GM12878 (cell line): Measurements from ENCODE around the gene SUGCT. TPM values are rescaled to one million over a fixed set of nuclear protein-coding genes. Genes with fewer than 3 reads are reported as not detected.

Experiments used
- ATAC-seq: fragments of 200-7000 bp; cut with Tn5 transposase; 3 replicates; pipeline ENCODE4 v1.9.1; 2020; ENCODE audit warnings: mild to moderate bottlenecking, moderate library complexity
- BruUV-seq: library from RNA; stranded (reverse); fragments of 400-500 nt; replicated peaks from 2 replicates; lab custom pipeline; 2021; lab: Mats Ljungman, UMichigan
- CTCF ChIA-PET: fragments of 300-600 bp; sonication (Branson Sonifier 250); formaldehyde crosslinking; extraction: SDS; loops from one replicate; lab custom pipeline; 2021; ENCODE audit warnings: inconsistent platforms; lab: Yijun Ruan, JAX
- POLR2A ChIA-PET: fragments of 350-600 bp; formaldehyde crosslinking; extraction: SDS; loops from one replicate; lab custom pipeline; 2021; ENCODE audit warnings: inconsistent platforms; lab: Charles Lee
- RAD21 ChIA-PET: fragments of 300-600 bp; sonication (Branson Sonifier 250); formaldehyde crosslinking; loops from one replicate; lab custom pipeline; 2023; ENCODE audit warnings: antibody characterized with exemption; ENCODE audit not compliant: unreplicated experiment; lab: Charles Lee
- SMC1A ChIA-PET: fragments of 300-600 bp; sonication (Branson Sonifier 250); formaldehyde crosslinking; loops from one replicate; lab custom pipeline; 2023; ENCODE audit not compliant: unreplicated experiment, uncharacterized antibody; lab: Charles Lee
- DNase-seq: peaks from one replicate; pipeline ENCODE4 v3.0.0-alpha.2; 2011; ENCODE audit warnings: low read depth, low spot score
- FAIRE-seq: peaks from 3 replicates; lab custom pipeline; 2011; peaks lifted over from hg19 to GRCh38; lab: Jason Lieb, UNC
- H2AFZ ChIP-seq: 2 replicates; pipeline ENCODE4 v1.6.0; 2011; ENCODE audit warnings: low read depth, low read length, control low read depth; ENCODE audit not compliant: control insufficient read depth
- H3K27ac ChIP-seq: 2 replicates; pipeline ENCODE4 v1.5.1; 2011; ENCODE audit warnings: control low read depth; ENCODE audit not compliant: control insufficient read depth, insufficient read depth
- H3K27me3 ChIP-seq, 2 experiments: replicated peaks in 1 of 2; 2 replicates each; pipeline versions ENCODE4 v1.6.0 to v1.6.1; 2011; ENCODE audit warnings: low read length in 1 of 2; ENCODE audit not compliant: control insufficient read depth in 2 of 2, insufficient read depth in 2 of 2
- H3K36me3 ChIP-seq, 2 experiments: 2 replicates each; pipeline ENCODE4 v1.5.1; 2011; ENCODE audit warnings: low read length in 1 of 2; ENCODE audit not compliant: control insufficient read depth in 2 of 2, insufficient read depth in 2 of 2
- H3K4me1 ChIP-seq: 2 replicates; pipeline ENCODE4 v1.6.1; 2011; ENCODE audit warnings: mild to moderate bottlenecking, low read length, moderate library complexity, mixed read lengths; ENCODE audit not compliant: control insufficient read depth, insufficient read depth
- H3K4me2 ChIP-seq: 2 replicates; pipeline ENCODE4 v1.6.0; 2011; ENCODE audit warnings: control low read depth; ENCODE audit not compliant: control insufficient read depth, insufficient read depth
- H3K4me3 ChIP-seq: fragments of 200-600 bp; sonication (generic); 2 replicates; pipeline ENCODE4 v1.5.1; 2016
- H3K79me2 ChIP-seq: 2 replicates; pipeline ENCODE4 v1.6.0; 2011; ENCODE audit warnings: low read length; ENCODE audit not compliant: control insufficient read depth, insufficient read depth
- H3K9ac ChIP-seq: 2 replicates; pipeline ENCODE4 v1.8.0; 2011; ENCODE audit warnings: low read length, control low read depth, mixed read lengths; ENCODE audit not compliant: control insufficient read depth, insufficient read depth
- H3K9me3 ChIP-seq: replicated peaks from 3 replicates; pipeline ENCODE4 v1.5.1; 2011; ENCODE audit warnings: mild to moderate bottlenecking, low read length; ENCODE audit not compliant: control insufficient read depth, insufficient read depth
- H4K20me1 ChIP-seq: 2 replicates; pipeline ENCODE4 v1.6.0; 2011; ENCODE audit not compliant: control insufficient read depth, insufficient read depth
- CHD1 ChIP-seq: IDR thresholded peaks from 2 replicates; pipeline ENCODE4 v1.6.1; 2012; ENCODE audit warnings: low read depth, low read length, improper control_type of control experiment
- NR2C1 ChIP-seq: fragments of 450-650 bp; IDR thresholded peaks from 2 replicates; pipeline ENCODE4 v1.6.1; 2017; ENCODE audit warnings: antibody characterized with exemption, mild to moderate bottlenecking, moderate library complexity
- PRDM15 ChIP-seq: fragments of 450-650 bp; formaldehyde crosslinking; IDR thresholded peaks from 2 replicates; pipeline ENCODE4 v1.4.0; 2020; ENCODE audit warnings: mild to moderate bottlenecking, moderate library complexity
- RAD51 ChIP-seq: fragments of 450-650 bp; IDR thresholded peaks from 2 replicates; pipeline ENCODE4 v1.6.1; 2016; ENCODE audit warnings: moderate library complexity, mild to moderate bottlenecking, inconsistent platforms
- SMC3 ChIP-seq: IDR thresholded peaks from 2 replicates; pipeline ENCODE4 v1.6.1; 2011; ENCODE audit warnings: low read length, improper control_type of control experiment, borderline replicate concordance
- YY1 ChIP-seq: IDR thresholded peaks from 2 replicates; pipeline ENCODE4 v1.6.1; 2011; ENCODE audit warnings: low read depth, mild to moderate bottlenecking, low read length
- ZNF687 ChIP-seq: fragments of 450-650 bp; IDR thresholded peaks from 2 replicates; pipeline ENCODE4 v1.6.1; 2017; ENCODE audit warnings: mild to moderate bottlenecking, moderate library complexity
- ZZZ3 ChIP-seq: IDR thresholded peaks from 2 replicates; pipeline ENCODE4 v1.6.1; 2011; ENCODE audit warnings: low read depth; ENCODE audit not compliant: control insufficient read depth, insufficient read length
- WGBS: methylation state at CpG from one replicate; pipeline ENCODE4 v1.1.6; 2016; ENCODE audit warnings: low lambda C conversion rate; ENCODE audit not compliant: insufficient replicate concordance, insufficient coverage; ENCODE audit errors: missing lambda C conversion rate; 5-methylcytosine and 5-hydroxymethylcytosine counted together
- in situ Hi-C: fragments of 300-500 bp; cut with MboI; formaldehyde crosslinking; loops from 9 replicates; pipeline ENCODE4 v1.14.3; 2018; ENCODE audit warnings: mixed read lengths
- intact Hi-C: fragments of 100-400 bp; cut with micrococcal nuclease; formaldehyde crosslinking; loops from one replicate; pipeline ENCODE4 v1.14.2; 2022; ENCODE audit not compliant: unreplicated experiment
- polyA plus RNA-seq, 11 experiments: library from polyadenylated mRNA; depleted of rRNA in 4 of 11; unstranded in 6 of 11; stranded (reverse) in 5 of 11; fragments of >200 nt; fragmentation: Nextera tagmentation in 4 of 11; fragmentation: Illumina TruSeq in 1 of 11; extraction: Ambion mirVana in 4 of 11; extraction: Trizol in 1 of 11; gene quantifications; 1 replicate in 1 of 11; 2 replicates in 10 of 11; pipeline versions ENCODE4 v1.2.1 to v1.2.3, GENCODE V29; 2011 to 2016; ENCODE audit warnings: inconsistent platforms in 2 of 11, missing spikeins in 2 of 11, low read depth in 1 of 11
- total RNA-seq, 4 experiments: library from RNA; depleted of rRNA in 3 of 4; stranded (reverse); fragments of >200 nt in 3 of 4; fragmentation: Illumina TruSeq in 1 of 4; extraction: Trizol in 1 of 4; gene quantifications; 2 replicates each; pipeline versions ENCODE4 v1.2.1 to v1.2.3, GENCODE V29; 2013 to 2021
- TF ChIP-seq, protein P1 (sequence below): fragments of 450-650 bp; conservative IDR thresholded peaks from 2 replicates; pipeline ENCODE4 v1.6.1; 2017; ENCODE audit warnings: mild to moderate bottlenecking, moderate library complexity
- TF ChIP-seq, protein P2 (sequence below): IDR thresholded peaks from 2 replicates; pipeline ENCODE4 v1.6.1; 2011; ENCODE audit warnings: low read depth, low read length, improper control_type of control experiment, borderline replicate concordance
- TF ChIP-seq, protein P3 (sequence below): fragments of 450-650 bp; IDR thresholded peaks from 2 replicates; pipeline ENCODE4 v1.6.1; 2017; ENCODE audit warnings: borderline replicate concordance

SUGCT gene
- total and polyA plus RNA-seq, 10 of the 15 experiments (the other 5 are each of a cell fraction or from before 2014, with no cell fraction given): 0.08 to 1.2 (median 0.67) TPM; not detected in 1

- ChIA-PET POLR2A (no interaction called here), SMC1A (no interaction called here), CTCF (no interaction called here), RAD21 (no interaction called here)
- in situ Hi-C loops: no loop called here
- no TSS peak for BruUV-seq
- Histone ChIP-seq H2AFZ (no peak overlapping the region), H3K4me1 (no peaks in the 10 kb centered on the region), H3K9ac (no peak overlapping the region), H3K4me2 (no peak overlapping the region), H3K79me2 (no peaks in the 10 kb centered on the region), H3K36me3 (no peaks in the 10 kb centered on the region), H4K20me1 (no peaks in the 10 kb centered on the region), H3K27ac (no peak overlapping the region), H3K9me3 (no peaks in the 10 kb centered on the region), H3K27me3 (no peaks in the 10 kb centered on the region), H3K4me3 (no peak overlapping the region)
- WGBS: 57% methylated on average over 11 of the region's 11 CpGs
- ATAC-seq: no peak
- intact Hi-C loops: no loop called here
- FAIRE-seq: no peak
- DNase-seq: no peak
- no peak for TF ChIP-seq NR2C1
- no peak for TF ChIP-seq RAD51
- TF ChIP-seq PRDM15 (CRISPR knock-in tag): no peak
- no peak for TF ChIP-seq YY1
- TF ChIP-seq, protein P1, sequence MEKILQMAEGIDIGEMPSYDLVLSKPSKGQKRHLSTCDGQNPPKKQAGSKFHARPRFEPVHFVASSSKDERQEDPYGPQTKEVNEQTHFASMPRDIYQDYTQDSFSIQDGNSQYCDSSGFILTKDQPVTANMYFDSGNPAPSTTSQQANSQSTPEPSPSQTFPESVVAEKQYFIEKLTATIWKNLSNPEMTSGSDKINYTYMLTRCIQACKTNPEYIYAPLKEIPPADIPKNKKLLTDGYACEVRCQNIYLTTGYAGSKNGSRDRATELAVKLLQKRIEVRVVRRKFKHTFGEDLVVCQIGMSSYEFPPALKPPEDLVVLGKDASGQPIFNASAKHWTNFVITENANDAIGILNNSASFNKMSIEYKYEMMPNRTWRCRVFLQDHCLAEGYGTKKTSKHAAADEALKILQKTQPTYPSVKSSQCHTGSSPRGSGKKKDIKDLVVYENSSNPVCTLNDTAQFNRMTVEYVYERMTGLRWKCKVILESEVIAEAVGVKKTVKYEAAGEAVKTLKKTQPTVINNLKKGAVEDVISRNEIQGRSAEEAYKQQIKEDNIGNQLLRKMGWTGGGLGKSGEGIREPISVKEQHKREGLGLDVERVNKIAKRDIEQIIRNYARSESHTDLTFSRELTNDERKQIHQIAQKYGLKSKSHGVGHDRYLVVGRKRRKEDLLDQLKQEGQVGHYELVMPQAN: no peak
- TF ChIP-seq, protein P2, sequence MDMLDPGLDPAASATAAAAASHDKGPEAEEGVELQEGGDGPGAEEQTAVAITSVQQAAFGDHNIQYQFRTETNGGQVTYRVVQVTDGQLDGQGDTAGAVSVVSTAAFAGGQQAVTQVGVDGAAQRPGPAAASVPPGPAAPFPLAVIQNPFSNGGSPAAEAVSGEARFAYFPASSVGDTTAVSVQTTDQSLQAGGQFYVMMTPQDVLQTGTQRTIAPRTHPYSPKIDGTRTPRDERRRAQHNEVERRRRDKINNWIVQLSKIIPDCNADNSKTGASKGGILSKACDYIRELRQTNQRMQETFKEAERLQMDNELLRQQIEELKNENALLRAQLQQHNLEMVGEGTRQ: no peak
- TF ChIP-seq ZNF687: no peak
- TF ChIP-seq, protein P3, sequence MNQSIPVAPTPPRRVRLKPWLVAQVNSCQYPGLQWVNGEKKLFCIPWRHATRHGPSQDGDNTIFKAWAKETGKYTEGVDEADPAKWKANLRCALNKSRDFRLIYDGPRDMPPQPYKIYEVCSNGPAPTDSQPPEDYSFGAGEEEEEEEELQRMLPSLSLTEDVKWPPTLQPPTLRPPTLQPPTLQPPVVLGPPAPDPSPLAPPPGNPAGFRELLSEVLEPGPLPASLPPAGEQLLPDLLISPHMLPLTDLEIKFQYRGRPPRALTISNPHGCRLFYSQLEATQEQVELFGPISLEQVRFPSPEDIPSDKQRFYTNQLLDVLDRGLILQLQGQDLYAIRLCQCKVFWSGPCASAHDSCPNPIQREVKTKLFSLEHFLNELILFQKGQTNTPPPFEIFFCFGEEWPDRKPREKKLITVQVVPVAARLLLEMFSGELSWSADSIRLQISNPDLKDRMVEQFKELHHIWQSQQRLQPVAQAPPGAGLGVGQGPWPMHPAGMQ: no peak
- TF ChIP-seq SMC3: no peak
- no peak for TF ChIP-seq CHD1
- no peak for TF ChIP-seq ZZZ3
Measured at GRCh38 chr7:40498924-40499510, 364.2 kb downstream of the SUGCT start.
